ENCODE data around the gene EVX2. TPM values are rescaled to one million over a fixed set of nuclear protein-coding genes. Genes with fewer than 3 reads are reported as not detected.

EVX2 gene
- total RNA-seq, 2 experiments from 2014 or later: not detected

DNA sequence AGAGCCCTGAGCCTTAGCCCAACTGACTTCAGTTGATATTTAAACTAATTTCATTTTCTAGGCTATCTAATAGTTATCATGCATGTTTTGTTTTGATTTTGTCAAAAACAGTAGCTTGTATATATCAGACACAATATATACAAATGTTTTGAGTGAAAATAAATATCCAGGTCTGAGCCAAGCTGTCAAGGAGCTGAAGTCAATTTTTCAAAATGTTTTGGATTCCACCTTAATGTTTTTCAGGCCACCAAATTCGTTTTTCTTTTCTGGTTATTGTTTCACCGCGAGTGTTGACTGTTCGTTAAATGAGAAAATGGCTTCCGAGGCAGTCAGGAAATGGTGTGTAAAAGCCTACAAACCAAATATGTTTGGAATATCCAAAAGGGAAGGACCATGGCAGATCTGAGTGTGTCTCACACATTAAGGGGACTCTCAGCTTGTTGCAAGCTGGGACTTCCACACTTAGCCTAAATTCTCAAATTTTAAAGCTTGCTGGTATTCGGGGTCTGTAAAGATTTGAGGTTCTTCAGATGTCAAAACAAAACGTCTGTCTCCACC, 18.6 kb upstream of the EVX2 start:
- Mint-ChIP-seq H3K4me3 (no peak overlapping the region), H3K27me3 (peaks cover 92% of the 10 kb centered on the region), H3K36me3 (ENCODE audit: low read depth) (no peaks in the 10 kb centered on the region), H3K4me1 (ENCODE audit: low read depth) (peaks cover 39% of the 10 kb centered on the region), H3K9me3 (no peaks in the 10 kb centered on the region), H3K27ac (no peak overlapping the region)
- CTCF ChIA-PET: interaction anchor here (0.9 to 1.2 kb wide), 2 partner anchors 8 to 25 kb away, joined by 3 read pairs; no protein-coding TSS in a partner anchor
- H3K27me3 ChIP-seq (ENCODE audit: control insufficient read depth in 1 of 2, insufficient read depth in 2 of 2, low read length in 2 of 2): peaks cover 95 to 98% of the 10 kb centered on the region in 2 experiments
- DNase-seq: no peak
- H3K27ac ChIP-seq (ENCODE audit: low read depth in 1 of 2, low read length in 2 of 2): no peak overlapping the region
- ATAC-seq (ENCODE audit: poor library complexity): no peak
- no peak overlapping the region for H3K4me3 ChIP-seq (ENCODE audit: low read length)
- H3K36me3 ChIP-seq (ENCODE audit: insufficient read depth, low read length): no peaks in the 10 kb centered on the region
- peaks cover 0 to 66% of the 10 kb centered on the region in 2 experiments for H3K9me3 ChIP-seq (ENCODE audit: control insufficient read depth in 1 of 2, insufficient read depth in 1 of 2, low read length in 2 of 2)
- TF ChIP-seq, protein P1, sequence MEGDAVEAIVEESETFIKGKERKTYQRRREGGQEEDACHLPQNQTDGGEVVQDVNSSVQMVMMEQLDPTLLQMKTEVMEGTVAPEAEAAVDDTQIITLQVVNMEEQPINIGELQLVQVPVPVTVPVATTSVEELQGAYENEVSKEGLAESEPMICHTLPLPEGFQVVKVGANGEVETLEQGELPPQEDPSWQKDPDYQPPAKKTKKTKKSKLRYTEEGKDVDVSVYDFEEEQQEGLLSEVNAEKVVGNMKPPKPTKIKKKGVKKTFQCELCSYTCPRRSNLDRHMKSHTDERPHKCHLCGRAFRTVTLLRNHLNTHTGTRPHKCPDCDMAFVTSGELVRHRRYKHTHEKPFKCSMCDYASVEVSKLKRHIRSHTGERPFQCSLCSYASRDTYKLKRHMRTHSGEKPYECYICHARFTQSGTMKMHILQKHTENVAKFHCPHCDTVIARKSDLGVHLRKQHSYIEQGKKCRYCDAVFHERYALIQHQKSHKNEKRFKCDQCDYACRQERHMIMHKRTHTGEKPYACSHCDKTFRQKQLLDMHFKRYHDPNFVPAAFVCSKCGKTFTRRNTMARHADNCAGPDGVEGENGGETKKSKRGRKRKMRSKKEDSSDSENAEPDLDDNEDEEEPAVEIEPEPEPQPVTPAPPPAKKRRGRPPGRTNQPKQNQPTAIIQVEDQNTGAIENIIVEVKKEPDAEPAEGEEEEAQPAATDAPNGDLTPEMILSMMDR (IDR thresholded peaks at IDR 0.05): no peak
- intact Hi-C loops (cut with DNase I, micrococcal nuclease): no loop called here
- peaks cover 39% of the 10 kb centered on the region for H3K4me1 ChIP-seq (ENCODE audit: insufficient read depth, low read length)
- POLR2A ChIA-PET: no interaction called here

DNA sequence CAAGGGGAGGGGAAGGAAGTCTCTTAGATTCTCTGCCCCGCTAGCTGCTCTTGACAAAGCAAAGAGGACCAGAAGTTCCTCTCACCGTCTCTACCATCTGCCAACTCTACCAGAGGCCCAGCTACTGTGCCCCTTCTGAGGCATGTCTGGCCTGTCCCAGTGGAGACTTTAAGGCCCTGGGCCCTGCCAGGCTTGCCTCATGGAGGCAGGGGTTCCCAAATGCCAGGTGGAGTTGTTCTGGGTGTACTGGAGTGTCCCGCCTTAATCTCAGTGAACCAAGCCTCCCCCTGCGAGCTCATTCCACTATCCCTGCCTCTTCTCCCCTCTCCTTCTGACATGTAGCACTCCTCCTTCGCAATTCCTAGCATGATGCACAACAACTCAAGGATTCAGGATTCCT, 18.1 kb upstream of the EVX2 start:
- peaks cover 40% of the 10 kb centered on the region for H3K4me1 ChIP-seq (ENCODE audit: insufficient read depth, low read length)
- H3K9me3 ChIP-seq (ENCODE audit: control insufficient read depth in 1 of 2, insufficient read depth in 1 of 2, low read length in 2 of 2): peaks cover 0 to 65% of the 10 kb centered on the region in 2 experiments
- no peaks in the 10 kb centered on the region for H3K36me3 ChIP-seq (ENCODE audit: insufficient read depth, low read length)
- no peaks in the 10 kb centered on the region for H3K9me3 Mint-ChIP-seq
- no peak overlapping the region for H3K27ac ChIP-seq (ENCODE audit: low read depth in 1 of 2, low read length in 2 of 2)
- ChIA-PET POLR2A (no interaction called here), CTCF (interaction anchor here (1.2 kb wide), 1 partner anchor 9 kb away, joined by 3 read pairs; no protein-coding TSS in a partner anchor)
- H3K4me3 ChIP-seq (ENCODE audit: low read length): no peak overlapping the region
- H3K4me1 Mint-ChIP-seq (ENCODE audit: low read depth): peaks cover 40% of the 10 kb centered on the region
- H3K27ac Mint-ChIP-seq: no peak overlapping the region
- H3K36me3 Mint-ChIP-seq (ENCODE audit: low read depth): no peaks in the 10 kb centered on the region
- peaks cover 94% of the 10 kb centered on the region for H3K27me3 Mint-ChIP-seq
- ATAC-seq (ENCODE audit: poor library complexity) (no peak), DNase-seq (no peak)
- TF ChIP-seq, protein P1 (IDR thresholded peaks at IDR 0.05): no peak
- intact Hi-C loops (cut with DNase I, micrococcal nuclease): no loop called here
- H3K27me3 ChIP-seq (ENCODE audit: control insufficient read depth in 1 of 2, insufficient read depth in 2 of 2, low read length in 2 of 2): peaks cover 96 to 99% of the 10 kb centered on the region in 2 experiments
- H3K4me3 Mint-ChIP-seq: no peak overlapping the region

DNA sequence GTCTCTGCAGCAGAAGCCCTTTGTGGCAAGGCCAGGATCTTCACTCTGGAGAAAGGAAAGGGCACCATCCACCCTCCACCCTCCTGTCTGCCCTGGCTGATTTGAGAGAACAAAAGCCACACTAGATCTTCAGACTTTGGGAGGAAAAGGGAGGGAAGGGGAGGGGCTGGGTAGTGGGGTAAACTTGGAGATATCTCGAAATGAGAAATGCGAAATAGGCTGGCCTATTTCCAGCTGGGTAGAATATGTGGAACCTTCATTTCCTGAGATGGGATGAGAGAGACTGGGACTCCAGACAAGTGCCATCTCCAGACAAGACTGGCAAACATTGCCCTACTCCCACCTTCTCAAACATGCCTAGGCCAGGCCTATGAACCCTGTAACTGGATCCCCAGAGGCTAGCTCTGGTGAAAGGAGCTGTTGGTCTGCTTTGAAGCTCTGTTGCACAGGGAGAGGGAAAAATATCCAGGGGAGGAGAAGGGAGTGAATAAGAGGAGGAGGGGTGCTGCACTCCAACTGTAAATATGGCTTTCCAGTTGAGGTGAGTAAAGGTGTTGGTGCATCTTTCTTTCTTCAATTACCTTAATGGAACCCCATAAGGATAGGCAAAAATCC, 17.6 kb upstream of the EVX2 start:
- no peak for ATAC-seq (ENCODE audit: poor library complexity)
- Mint-ChIP-seq H3K27me3 (peaks cover 96% of the 10 kb centered on the region), H3K9me3 (no peaks in the 10 kb centered on the region), H3K27ac (no peak overlapping the region), H3K36me3 (ENCODE audit: low read depth) (no peaks in the 10 kb centered on the region), H3K4me1 (ENCODE audit: low read depth) (peaks cover 43% of the 10 kb centered on the region), H3K4me3 (no peak overlapping the region)
- CTCF ChIA-PET: interaction anchor here (1.2 kb wide), 1 partner anchor 9 kb away, joined by 3 read pairs; no protein-coding TSS in a partner anchor
- Histone ChIP-seq H3K9me3 (ENCODE audit: control insufficient read depth in 1 of 2, insufficient read depth in 1 of 2, low read length in 2 of 2) (peaks cover 0 to 61% of the 10 kb centered on the region in 2 experiments), H3K4me3 (ENCODE audit: low read length) (no peak overlapping the region), H3K4me1 (ENCODE audit: insufficient read depth, low read length) (peaks cover 42% of the 10 kb centered on the region), H3K27ac (ENCODE audit: low read depth in 1 of 2, low read length in 2 of 2) (no peak overlapping the region), H3K27me3 (ENCODE audit: control insufficient read depth in 1 of 2, insufficient read depth in 2 of 2, low read length in 2 of 2) (peaks cover 97 to 100% of the 10 kb centered on the region in 2 experiments), H3K36me3 (ENCODE audit: insufficient read depth, low read length) (no peaks in the 10 kb centered on the region)
- intact Hi-C loops (cut with DNase I, micrococcal nuclease): no loop called here
- DNase-seq: no peak
- POLR2A ChIA-PET: no interaction called here
- TF ChIP-seq, protein P1 (IDR thresholded peaks at IDR 0.05): no peak
